H9 (cell line): Measurements from ENCODE around the gene SF3B5. TPM values are rescaled to one million over a fixed set of nuclear protein-coding genes. Genes with fewer than 3 reads are reported as not detected.

Source experiments
- DNase-seq: peaks from one replicate; pipeline ENCODE4 v3.0.0-alpha.2; 2017
- H2AFZ ChIP-seq: one replicate; pipeline ENCODE4 v1.6.1; 2013; ENCODE audit warnings: mild to moderate bottlenecking, low read length, control low read depth, moderate library complexity
- H2AK5ac ChIP-seq: 2 replicates; pipeline ENCODE4 v1.6.1; 2013; ENCODE audit warnings: low read length, control low read depth, mixed read lengths; ENCODE audit not compliant: insufficient read length
- H2BK120ac ChIP-seq: one replicate; pipeline ENCODE4 v1.6.1; 2013; ENCODE audit warnings: low read depth, mild to moderate bottlenecking, low read length, control low read depth, inconsistent platforms; ENCODE audit not compliant: poor library complexity, severe bottlenecking
- H2BK12ac ChIP-seq: 2 replicates; pipeline ENCODE4 v1.6.1; 2013; ENCODE audit warnings: low read length, control low read depth, mixed read lengths, low read depth; ENCODE audit not compliant: insufficient read length
- H2BK15ac ChIP-seq: 2 replicates; pipeline ENCODE4 v1.6.1; 2013; ENCODE audit warnings: low read depth, low read length, control low read depth
- H2BK20ac ChIP-seq: one replicate; pipeline ENCODE4 v1.6.1; 2013; ENCODE audit warnings: low read depth, mild to moderate bottlenecking, low read length, control low read depth, inconsistent platforms; ENCODE audit not compliant: poor library complexity, severe bottlenecking
- H2BK5ac ChIP-seq: 2 replicates; pipeline ENCODE4 v1.6.1; 2013; ENCODE audit warnings: low read length, control low read depth, mixed read lengths; ENCODE audit not compliant: insufficient read length
- H3K14ac ChIP-seq: 2 replicates; pipeline ENCODE4 v1.6.1; 2013; ENCODE audit warnings: low read length, control low read depth; ENCODE audit not compliant: insufficient read depth
- H3K18ac ChIP-seq: 2 replicates; pipeline ENCODE4 v1.6.1; 2013; ENCODE audit warnings: low read depth, mild to moderate bottlenecking, mixed read lengths, low read length, control low read depth; ENCODE audit not compliant: insufficient read length
- H3K23ac ChIP-seq: 2 replicates; pipeline ENCODE4 v1.6.1; 2013; ENCODE audit warnings: low read length, control low read depth, mixed read lengths, low read depth; ENCODE audit not compliant: insufficient read length
- H3K23me2 ChIP-seq: 2 replicates; pipeline ENCODE4 v1.6.1; 2013; ENCODE audit warnings: low read depth, mild to moderate bottlenecking, mixed read lengths, low read length, control low read depth; ENCODE audit not compliant: insufficient read length, poor library complexity, severe bottlenecking
- H3K27ac ChIP-seq: 2 replicates; pipeline ENCODE4 v1.5.1; 2013; ENCODE audit warnings: low read length, control low read depth, mixed read lengths, low read depth; ENCODE audit not compliant: insufficient read length
- H3K27me3 ChIP-seq: 2 replicates; pipeline ENCODE4 v1.6.1; 2013; ENCODE audit warnings: low read length, control low read depth, inconsistent platforms; ENCODE audit not compliant: insufficient read depth
- H3K4ac ChIP-seq: 2 replicates; pipeline ENCODE4 v1.6.1; 2013; ENCODE audit warnings: low read depth, mild to moderate bottlenecking, control low read depth, inconsistent platforms, low read length, moderate library complexity
- H3K4me1 ChIP-seq: 2 replicates; pipeline ENCODE4 v1.6.1; 2013; ENCODE audit warnings: low read length, control low read depth, inconsistent platforms; ENCODE audit not compliant: insufficient read depth
- H3K4me2 ChIP-seq: 2 replicates; pipeline ENCODE4 v1.6.1; 2013; ENCODE audit warnings: low read length, control low read depth, mixed read lengths; ENCODE audit not compliant: insufficient read length, insufficient read depth
- H3K56ac ChIP-seq: 2 replicates; pipeline ENCODE4 v1.6.1; 2013; ENCODE audit warnings: low read depth, mild to moderate bottlenecking, mixed read lengths, low read length, control low read depth; ENCODE audit not compliant: insufficient read length
- H3K79me1 ChIP-seq: 2 replicates; pipeline ENCODE4 v1.6.1; 2013; ENCODE audit warnings: low read depth, mild to moderate bottlenecking, moderate library complexity, low read length, control low read depth, inconsistent platforms; ENCODE audit not compliant: insufficient read depth, poor library complexity, severe bottlenecking
- H3K79me2 ChIP-seq: 2 replicates; pipeline ENCODE4 v1.6.1; 2013; ENCODE audit warnings: low read length, control low read depth, inconsistent platforms; ENCODE audit not compliant: insufficient read depth
- H3K9ac ChIP-seq: 2 replicates; pipeline ENCODE4 v1.6.1; 2013; ENCODE audit warnings: low read length, control low read depth, mixed read lengths; ENCODE audit not compliant: insufficient read length; ENCODE audit errors: extremely low read depth
- H3K9me3 ChIP-seq: one replicate; pipeline ENCODE4 v1.6.1; 2013; ENCODE audit warnings: low read depth, low read length, inconsistent platforms; ENCODE audit not compliant: control insufficient read depth
- H3T11ph ChIP-seq: one replicate; pipeline ENCODE4 v1.6.1; 2013; ENCODE audit warnings: mild to moderate bottlenecking, low read length, control low read depth, inconsistent platforms
- H4K20me1 ChIP-seq: one replicate; pipeline ENCODE4 v1.6.1; 2013; ENCODE audit not compliant: control insufficient read depth, insufficient read length, insufficient read depth
- H4K5ac ChIP-seq: 2 replicates; pipeline ENCODE4 v1.6.1; 2013; ENCODE audit warnings: low read depth, mild to moderate bottlenecking, mixed read lengths, low read length, control low read depth; ENCODE audit not compliant: insufficient read length
- H4K8ac ChIP-seq: replicated peaks from 2 replicates; pipeline ENCODE4 v1.6.1; 2013; ENCODE audit warnings: low read length, control low read depth, mixed read lengths, low read depth; ENCODE audit not compliant: insufficient read length
- H4K91ac ChIP-seq: 2 replicates; pipeline ENCODE4 v1.6.1; 2013; ENCODE audit warnings: low read depth, mild to moderate bottlenecking, moderate library complexity, mixed read lengths, low read length, control low read depth; ENCODE audit not compliant: insufficient read length
- H3K27ac Mint-ChIP-seq, 3 experiments: 2 replicates in 2 of 3; 3 replicates in 1 of 3; pipeline ENCODE4 v1.8.0; 2020 to 2021; ENCODE audit warnings: mixed read lengths in 3 of 3, mild to moderate bottlenecking in 1 of 3, moderate library complexity in 1 of 3
- H3K27me3 Mint-ChIP-seq: 2 replicates; pipeline ENCODE4 v1.8.0; 2021; ENCODE audit warnings: low read depth, mild to moderate bottlenecking, moderate library complexity, mixed read lengths
- H3K36me3 Mint-ChIP-seq, 3 experiments: 2 replicates in 2 of 3; 3 replicates in 1 of 3; pipeline ENCODE4 v1.8.0; 2020 to 2021; ENCODE audit warnings: low read depth in 3 of 3, mixed read lengths in 3 of 3; ENCODE audit not compliant: insufficient read depth in 1 of 3
- H3K4me1 Mint-ChIP-seq, 2 experiments: 2 replicates each; pipeline ENCODE4 v1.8.0; 2020; ENCODE audit warnings: mixed read lengths in 2 of 2
- H3K4me3 Mint-ChIP-seq, 2 experiments: 2 replicates in 1 of 2; 3 replicates in 1 of 2; pipeline ENCODE4 v1.8.0; 2020 to 2021; ENCODE audit warnings: mild to moderate bottlenecking in 2 of 2, mixed read lengths in 2 of 2, moderate library complexity in 1 of 2
- H3K9me3 Mint-ChIP-seq, 2 experiments: 2 replicates in 1 of 2; 3 replicates in 1 of 2; pipeline ENCODE4 v1.8.0; 2020; ENCODE audit warnings: mild to moderate bottlenecking in 2 of 2, mixed read lengths in 2 of 2, moderate library complexity in 1 of 2
- WGBS: extraction: QIAGEN DNeasy Blood & Tissue Kit; methylation state at CpG from one replicate; pipeline ENCODE4 v1.1.7; 2013; ENCODE audit warnings: missing lambda C conversion rate, low lambda C conversion rate, mixed read lengths; ENCODE audit not compliant: insufficient read length; ENCODE audit errors: extremely low coverage; 5-methylcytosine and 5-hydroxymethylcytosine counted together
- total RNA-seq: library from RNA; stranded (reverse); gene quantifications from 2 replicates; pipeline ENCODE4 v1.2.1, GENCODE V29; 2021
- TF ChIP-seq, protein P1 (sequence below): fragments of 200-600 bp; sonication (generic); conservative IDR thresholded peaks from 3 replicates; pipeline ENCODE4 v1.8.0; 2021; ENCODE audit warnings: antibody characterized with exemption, mild to moderate bottlenecking

Gene SF3B5
- total RNA-seq, 1 experiment from 2014 or later = 145 TPM

DNA sequence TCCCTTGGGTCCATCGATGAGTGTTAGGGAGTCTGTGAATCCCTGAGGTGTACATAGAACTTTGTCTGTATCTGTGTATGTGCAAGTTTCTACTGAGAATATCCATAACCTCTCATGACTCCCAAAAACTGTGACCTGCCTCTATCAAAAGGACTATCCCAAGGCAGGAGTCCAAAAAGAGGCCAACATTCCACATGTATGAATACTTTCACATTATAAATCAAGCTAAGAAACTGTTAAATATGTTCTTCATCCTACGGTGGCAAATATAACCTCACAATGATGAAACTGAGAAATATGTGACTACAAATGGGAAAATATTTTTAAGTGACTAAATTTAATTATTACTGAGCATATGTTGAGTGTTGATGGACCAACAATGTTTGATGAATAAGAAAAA, 38.8 kb upstream of the SF3B5 start:
- Histone ChIP-seq H2AFZ (no peak overlapping the region), H4K5ac (no peak overlapping the region), H3K23me2 (no peaks in the 10 kb centered on the region), H3T11ph (no peak overlapping the region), H4K8ac (no peak overlapping the region), H3K27me3 (no peaks in the 10 kb centered on the region), H3K14ac (no peak overlapping the region), H2BK5ac (no peak overlapping the region), H3K23ac (no peak overlapping the region), H2BK120ac (no peak overlapping the region), H4K20me1 (no peaks in the 10 kb centered on the region), H3K4me2 (no peak overlapping the region), H2AK5ac (no peak overlapping the region), H3K4me1 (no peaks in the 10 kb centered on the region), H3K9me3 (no peaks in the 10 kb centered on the region), H2BK15ac (no peak overlapping the region), H2BK20ac (no peak overlapping the region), H3K18ac (no peak overlapping the region), H3K79me1 (no peaks in the 10 kb centered on the region), H3K4ac (no peak overlapping the region), H3K56ac (no peak overlapping the region), H3K79me2 (no peaks in the 10 kb centered on the region), H3K27ac (no peak overlapping the region), H2BK12ac (no peak overlapping the region), H4K91ac (no peak overlapping the region), H3K9ac (no peak overlapping the region)
- Mint-ChIP-seq H3K9me3 (no peaks in the 10 kb centered on the region), H3K4me1 (no peaks in the 10 kb centered on the region), H3K27me3 (peaks cover 4% of the 10 kb centered on the region), H3K27ac (no peak overlapping the region), H3K4me3 (no peak overlapping the region), H3K36me3 (no peaks in the 10 kb centered on the region)
- no CpG with 5 or more reads among the region's 2 CpGs for WGBS
- no peak for DNase-seq
- TF ChIP-seq, protein P1, sequence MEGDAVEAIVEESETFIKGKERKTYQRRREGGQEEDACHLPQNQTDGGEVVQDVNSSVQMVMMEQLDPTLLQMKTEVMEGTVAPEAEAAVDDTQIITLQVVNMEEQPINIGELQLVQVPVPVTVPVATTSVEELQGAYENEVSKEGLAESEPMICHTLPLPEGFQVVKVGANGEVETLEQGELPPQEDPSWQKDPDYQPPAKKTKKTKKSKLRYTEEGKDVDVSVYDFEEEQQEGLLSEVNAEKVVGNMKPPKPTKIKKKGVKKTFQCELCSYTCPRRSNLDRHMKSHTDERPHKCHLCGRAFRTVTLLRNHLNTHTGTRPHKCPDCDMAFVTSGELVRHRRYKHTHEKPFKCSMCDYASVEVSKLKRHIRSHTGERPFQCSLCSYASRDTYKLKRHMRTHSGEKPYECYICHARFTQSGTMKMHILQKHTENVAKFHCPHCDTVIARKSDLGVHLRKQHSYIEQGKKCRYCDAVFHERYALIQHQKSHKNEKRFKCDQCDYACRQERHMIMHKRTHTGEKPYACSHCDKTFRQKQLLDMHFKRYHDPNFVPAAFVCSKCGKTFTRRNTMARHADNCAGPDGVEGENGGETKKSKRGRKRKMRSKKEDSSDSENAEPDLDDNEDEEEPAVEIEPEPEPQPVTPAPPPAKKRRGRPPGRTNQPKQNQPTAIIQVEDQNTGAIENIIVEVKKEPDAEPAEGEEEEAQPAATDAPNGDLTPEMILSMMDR = no peak
